SK-N-SH treated with all-trans-retinoic acid at 6 μM for 48 hours (cell line): ENCODE measurements around the gene HDAC4.

Experiments
- ISL1 ChIP-seq: fragments of 250-450 bp; sonication (Bioruptor Pico); IDR thresholded peaks from 2 replicates; pipeline ENCODE4 v2.1.2; 2022; ENCODE audit warnings: mild to moderate bottlenecking, moderate library complexity
- OSR1 ChIP-seq: fragments of 250-450 bp; sonication (Bioruptor Pico); IDR thresholded peaks from 2 replicates; pipeline ENCODE4 v1.8.0; 2022; ENCODE audit warnings: moderate library complexity, mild to moderate bottlenecking, inconsistent platforms
- PPARA ChIP-seq: fragments of 250-450 bp; sonication (Bioruptor Pico); IDR thresholded peaks from 2 replicates; pipeline ENCODE4 v1.5.0; 2020; ENCODE audit warnings: mild to moderate bottlenecking, borderline replicate concordance
- RARB ChIP-seq: fragments of 250-450 bp; sonication (Bioruptor Pico); IDR thresholded peaks from 2 replicates; pipeline ENCODE4 v1.8.0; 2021; ENCODE audit warnings: mild to moderate bottlenecking, moderate library complexity
- ZNF565 ChIP-seq: fragments of 450-650 bp; formaldehyde crosslinking; conservative IDR thresholded peaks from 2 replicates; pipeline ENCODE4 v1.5.0; 2020; ENCODE audit warnings: low read depth, mild to moderate bottlenecking, moderate library complexity
- TF ChIP-seq, protein P1 (sequence below): fragments of 250-450 bp; sonication (Bioruptor Pico); IDR thresholded peaks from 2 replicates; pipeline ENCODE4 v1.8.0; 2020; ENCODE audit warnings: mild to moderate bottlenecking, moderate library complexity, borderline replicate concordance
- TF ChIP-seq, protein P2 (sequence below): fragments of 250-450 bp; sonication (Bioruptor Pico); IDR thresholded peaks from 2 replicates; pipeline ENCODE4 v1.5.0; 2020; ENCODE audit warnings: mild to moderate bottlenecking, moderate library complexity

DNA sequence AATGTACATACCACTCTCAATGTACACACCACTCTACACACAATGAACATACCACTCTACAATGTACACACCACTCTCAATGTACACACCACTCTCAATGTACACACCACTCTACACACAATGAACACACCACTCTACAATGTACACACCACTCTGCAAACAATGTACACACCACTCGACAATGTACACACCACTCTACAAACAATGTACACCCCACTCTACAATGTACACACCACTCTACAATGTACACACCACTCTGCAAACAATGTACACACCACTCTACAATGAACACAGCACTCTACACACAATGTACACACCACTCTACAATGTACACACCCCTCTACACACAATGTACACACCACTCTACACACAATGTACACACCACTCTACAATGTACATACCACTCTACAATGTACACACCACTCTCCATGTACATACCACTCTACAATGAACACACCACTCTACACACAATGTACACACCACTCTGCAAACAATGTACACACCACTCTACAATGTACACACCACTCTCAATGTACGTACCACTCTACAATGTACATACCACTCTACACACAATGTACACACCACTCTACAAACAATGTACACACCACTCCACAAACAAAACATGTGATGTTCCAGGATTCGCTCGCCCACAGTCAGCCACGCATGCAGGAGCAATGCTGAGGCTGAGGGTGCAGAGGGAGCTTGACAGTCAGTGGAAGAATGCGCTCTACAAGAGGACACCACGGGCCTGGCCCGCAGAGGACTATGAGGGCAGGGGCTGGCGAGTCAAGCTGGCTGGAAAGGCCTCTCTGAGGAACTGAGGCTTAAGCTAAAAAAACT is 118.2 kb downstream of the HDAC4 start:
- TF ChIP-seq PPARA (no peak), OSR1 (CRISPR knock-in tag) (no peak), ZNF565 (CRISPR knock-in tag) (no peak), RARB (CRISPR knock-in tag) (no peak), ISL1 (no peak)
- TF ChIP-seq, protein P1, sequence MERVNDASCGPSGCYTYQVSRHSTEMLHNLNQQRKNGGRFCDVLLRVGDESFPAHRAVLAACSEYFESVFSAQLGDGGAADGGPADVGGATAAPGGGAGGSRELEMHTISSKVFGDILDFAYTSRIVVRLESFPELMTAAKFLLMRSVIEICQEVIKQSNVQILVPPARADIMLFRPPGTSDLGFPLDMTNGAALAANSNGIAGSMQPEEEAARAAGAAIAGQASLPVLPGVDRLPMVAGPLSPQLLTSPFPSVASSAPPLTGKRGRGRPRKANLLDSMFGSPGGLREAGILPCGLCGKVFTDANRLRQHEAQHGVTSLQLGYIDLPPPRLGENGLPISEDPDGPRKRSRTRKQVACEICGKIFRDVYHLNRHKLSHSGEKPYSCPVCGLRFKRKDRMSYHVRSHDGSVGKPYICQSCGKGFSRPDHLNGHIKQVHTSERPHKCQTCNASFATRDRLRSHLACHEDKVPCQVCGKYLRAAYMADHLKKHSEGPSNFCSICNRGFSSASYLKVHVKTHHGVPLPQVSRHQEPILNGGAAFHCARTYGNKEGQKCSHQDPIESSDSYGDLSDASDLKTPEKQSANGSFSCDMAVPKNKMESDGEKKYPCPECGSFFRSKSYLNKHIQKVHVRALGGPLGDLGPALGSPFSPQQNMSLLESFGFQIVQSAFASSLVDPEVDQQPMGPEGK (CRISPR knock-in tag) = no peak
- TF ChIP-seq, protein P2, sequence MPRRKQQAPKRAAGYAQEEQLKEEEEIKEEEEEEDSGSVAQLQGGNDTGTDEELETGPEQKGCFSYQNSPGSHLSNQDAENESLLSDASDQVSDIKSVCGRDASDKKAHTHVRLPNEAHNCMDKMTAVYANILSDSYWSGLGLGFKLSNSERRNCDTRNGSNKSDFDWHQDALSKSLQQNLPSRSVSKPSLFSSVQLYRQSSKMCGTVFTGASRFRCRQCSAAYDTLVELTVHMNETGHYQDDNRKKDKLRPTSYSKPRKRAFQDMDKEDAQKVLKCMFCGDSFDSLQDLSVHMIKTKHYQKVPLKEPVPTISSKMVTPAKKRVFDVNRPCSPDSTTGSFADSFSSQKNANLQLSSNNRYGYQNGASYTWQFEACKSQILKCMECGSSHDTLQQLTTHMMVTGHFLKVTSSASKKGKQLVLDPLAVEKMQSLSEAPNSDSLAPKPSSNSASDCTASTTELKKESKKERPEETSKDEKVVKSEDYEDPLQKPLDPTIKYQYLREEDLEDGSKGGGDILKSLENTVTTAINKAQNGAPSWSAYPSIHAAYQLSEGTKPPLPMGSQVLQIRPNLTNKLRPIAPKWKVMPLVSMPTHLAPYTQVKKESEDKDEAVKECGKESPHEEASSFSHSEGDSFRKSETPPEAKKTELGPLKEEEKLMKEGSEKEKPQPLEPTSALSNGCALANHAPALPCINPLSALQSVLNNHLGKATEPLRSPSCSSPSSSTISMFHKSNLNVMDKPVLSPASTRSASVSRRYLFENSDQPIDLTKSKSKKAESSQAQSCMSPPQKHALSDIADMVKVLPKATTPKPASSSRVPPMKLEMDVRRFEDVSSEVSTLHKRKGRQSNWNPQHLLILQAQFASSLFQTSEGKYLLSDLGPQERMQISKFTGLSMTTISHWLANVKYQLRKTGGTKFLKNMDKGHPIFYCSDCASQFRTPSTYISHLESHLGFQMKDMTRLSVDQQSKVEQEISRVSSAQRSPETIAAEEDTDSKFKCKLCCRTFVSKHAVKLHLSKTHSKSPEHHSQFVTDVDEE (CRISPR knock-in tag) = no peak
